Esophagus muscularis mucosa (tissue), 4 donors: ENCODE results near the gene GJC2. TPM values are rescaled to one million over a fixed set of nuclear protein-coding genes. Genes with fewer than 3 reads are reported as not detected.

Experiments used
- DNase-seq: peaks from one replicate; pipeline ENCODE4 v3.0.0-alpha.2; 2017; ENCODE audit errors: extremely low spot score
- H3K27ac ChIP-seq, 4 donors: fragments of 200-600 bp; sonication (generic); replicated peaks in 1 of 4; 1 replicate in 3 of 4; 2 replicates in 1 of 4; pipeline ENCODE4 v1.5.1; 2016 to 2019; ENCODE audit warnings: mild to moderate bottlenecking in 1 of 4
- H3K27me3 ChIP-seq, 4 donors: fragments of 200-600 bp; sonication (generic); one replicate each; pipeline versions ENCODE4 v1.5.1 to v1.6.0; 2016 to 2019
- H3K36me3 ChIP-seq, 4 donors: fragments of 200-600 bp; sonication (generic); one replicate each; pipeline ENCODE4 v1.5.1; 2016 to 2019
- H3K4me1 ChIP-seq, 4 donors: fragments of 200-600 bp; sonication (generic); one replicate each; pipeline ENCODE4 v1.5.1; 2016 to 2019
- H3K4me3 ChIP-seq, 4 donors: fragments of 200-600 bp; sonication (generic); 1 replicate in 2 of 4; 2 replicates in 2 of 4; pipeline ENCODE4 v1.5.1; 2016 to 2019; ENCODE audit warnings: mild to moderate bottlenecking in 4 of 4, moderate library complexity in 1 of 4
- H3K9me3 ChIP-seq, 4 donors: fragments of 200-600 bp; sonication (generic); 1 replicate in 3 of 4; 2 replicates in 1 of 4; pipeline ENCODE4 v1.5.1; 2016 to 2019
- CTCF ChIP-seq, 3 experiments: fragments of 200-600 bp in 2 of 3; fragments of 450-650 bp in 1 of 3; sonication (generic) in 2 of 3; IDR thresholded peaks; one replicate each; pipeline ENCODE4 v1.5.1; 2017 to 2019; ENCODE audit warnings: antibody characterized with exemption in 3 of 3, mild to moderate bottlenecking in 2 of 3, moderate library complexity in 1 of 3
- EP300 ChIP-seq: sonication (generic); formaldehyde crosslinking; IDR thresholded peaks from one replicate; pipeline ENCODE4 v1.6.1; 2017; ENCODE audit warnings: antibody characterized with exemption
- POLR2A ChIP-seq: fragments of 450-650 bp; IDR thresholded peaks from one replicate; pipeline ENCODE4 v1.6.1; 2017; ENCODE audit warnings: antibody characterized with exemption, moderate library complexity, mild to moderate bottlenecking, low read depth
- POLR2AphosphoS5 ChIP-seq, 2 donors: sonication (generic); formaldehyde crosslinking; IDR thresholded peaks; one replicate each; pipeline ENCODE4 v1.6.1; 2017; ENCODE audit warnings: antibody characterized with exemption in 2 of 2
- WGBS: methylation state at CpG from one replicate; pipeline ENCODE4 v1.1.5; 2018; 5-methylcytosine and 5-hydroxymethylcytosine counted together
- intact Hi-C: fragments of 100-400 bp; cut with DNase I; formaldehyde crosslinking; loops from one replicate; pipeline ENCODE4 v1.15.1; 2023
- total RNA-seq, 4 donors: library from RNA; depleted of rRNA; stranded (reverse); fragments of >200 nt; gene quantifications; one replicate each; pipeline versions ENCODE4 v1.1.0 to v1.2.1, GENCODE V29; 2016

GJC2 gene
- total RNA-seq, 4 donors from 2014 or later: 6.0 to 11.3 (median 7.8) TPM

GRCh38 chr1:228120351-228120750 is 29.4 kb upstream of the GJC2 start:
- intact Hi-C loops: no loop called here
- no peak for TF ChIP-seq POLR2A
- 90% methylated on average over 1 of the region's 1 CpG for WGBS
- H3K27me3 ChIP-seq: no peaks in the 10 kb centered on the region
- no peaks in the 10 kb centered on the region for H3K9me3 ChIP-seq
- no peaks in the 10 kb centered on the region for H3K36me3 ChIP-seq
- H3K4me3 ChIP-seq: no peak overlapping the region
- no peak for DNase-seq
- H3K4me1 ChIP-seq: no peaks in the 10 kb centered on the region
- H3K27ac ChIP-seq: no peak overlapping the region

GRCh38 chr1:228120857-228121489 is 28.8 kb upstream of the GJC2 start:
- Histone ChIP-seq H3K4me3 (no peak overlapping the region), H3K4me1 (no peaks in the 10 kb centered on the region), H3K27ac (no peak overlapping the region), H3K27me3 (no peaks in the 10 kb centered on the region), H3K36me3 (no peaks in the 10 kb centered on the region), H3K9me3 (no peaks in the 10 kb centered on the region)
- WGBS: 59% methylated on average over 5 of the region's 5 CpGs
- TF ChIP-seq EP300 (no peak), CTCF (IDR thresholded peaks at IDR 0.05) (no peak), POLR2AphosphoS5 (IDR thresholded peaks at IDR 0.05) (no peak), POLR2A (no peak)
- no peak for DNase-seq
- intact Hi-C loops: no loop called here

DNA sequence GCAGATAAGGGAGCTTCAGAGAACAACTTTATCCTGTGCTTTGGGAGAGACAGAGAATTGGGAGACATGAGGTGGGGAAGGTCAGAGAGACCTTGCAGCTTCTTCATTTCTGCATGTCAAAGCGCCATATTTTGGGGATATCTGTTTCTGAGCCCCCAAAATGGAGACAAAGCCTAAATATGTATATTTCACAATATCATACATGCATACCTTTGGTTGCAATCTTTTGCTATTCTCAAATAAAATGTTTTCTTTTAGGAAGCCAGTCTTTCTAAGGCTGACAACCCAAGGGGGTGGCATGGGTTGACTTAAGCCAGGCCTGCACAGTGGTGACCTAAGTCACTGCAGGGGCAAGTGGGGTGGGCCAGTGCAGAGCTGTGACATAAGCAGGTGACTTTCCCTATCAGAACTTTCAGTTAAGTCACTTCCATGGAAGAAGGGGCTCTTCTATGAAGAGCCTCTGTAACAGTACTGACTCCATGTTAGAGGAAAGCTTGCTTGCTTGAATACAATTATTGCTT is 26.7 kb upstream of the GJC2 start:
- intact Hi-C loops: no loop called here
- Histone ChIP-seq H3K4me3 (no peak overlapping the region), H3K9me3 (no peaks in the 10 kb centered on the region), H3K27me3 (peaks cover 0 to 15% (median 0%) of the 10 kb centered on the region in 4 donors), H3K4me1 (no peaks in the 10 kb centered on the region), H3K36me3 (no peaks in the 10 kb centered on the region), H3K27ac (no peak overlapping the region)
- no peak for DNase-seq
- WGBS: 53% methylated on average over 1 of the region's 1 CpG
- no peak for TF ChIP-seq EP300

- H3K27ac ChIP-seq: no peak overlapping the region
- H3K27me3 ChIP-seq: peaks cover 0 to 20% (median 0%) of the 10 kb centered on the region in 4 donors
- no peak for TF ChIP-seq CTCF (IDR thresholded peaks at IDR 0.05)
- DNase-seq: no peak
- WGBS: 67% methylated on average over 2 of the region's 2 CpGs
- no peaks in the 10 kb centered on the region for H3K9me3 ChIP-seq
- no peak overlapping the region for H3K4me3 ChIP-seq
- no peaks in the 10 kb centered on the region for H3K4me1 ChIP-seq
- H3K36me3 ChIP-seq: no peaks in the 10 kb centered on the region
- intact Hi-C loops: no loop called here
These were observed 26.2 kb upstream of the GJC2 start for GRCh38 chr1:228123505-228123904.

DNA sequence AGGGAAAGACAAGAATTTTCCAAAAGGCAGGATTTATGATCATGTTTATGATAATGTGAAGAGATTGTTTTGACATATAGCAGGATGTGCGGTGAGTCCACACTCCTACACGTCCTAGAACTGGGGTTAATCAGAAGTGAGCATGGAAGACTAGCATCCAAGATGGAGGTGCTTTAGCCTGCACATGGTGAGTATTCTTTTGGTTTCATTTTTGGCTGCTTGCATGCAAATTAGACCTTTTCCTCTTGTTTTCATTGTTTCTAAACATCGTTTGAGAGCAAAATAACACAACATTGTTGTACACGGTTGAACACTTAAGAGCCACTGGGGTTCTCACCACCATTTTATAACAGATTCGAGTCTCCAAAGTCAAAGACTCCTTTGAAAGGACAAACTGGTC is 24.5 kb upstream of the GJC2 start:
- TF ChIP-seq EP300: no peak
- 71% methylated on average over 5 of the region's 5 CpGs for WGBS
- intact Hi-C loops: loop anchor here (5.0 kb wide), 1 partner anchor 152 kb away; no protein-coding TSS in a partner anchor

GRCh38 chr1:228131766-228132165 is 18.0 kb upstream of the GJC2 start:
- Histone ChIP-seq H3K36me3 (no peaks in the 10 kb centered on the region), H3K4me3 (no peak overlapping the region), H3K27ac (no peak overlapping the region), H3K27me3 (peaks cover 0 to 46% (median 1%) of the 10 kb centered on the region in 4 donors), H3K4me1 (peaks cover 3 to 10% (median 6%) of the 10 kb centered on the region in 4 donors), H3K9me3 (no peaks in the 10 kb centered on the region)
- intact Hi-C loops: loop anchor here (2.0 to 5.0 kb wide), 3 partner anchors 36 to 383 kb away; partner anchors contain the start of genes IBA57 and TRIM11
- no peak for TF ChIP-seq CTCF (IDR thresholded peaks at IDR 0.05)
- no peak for TF ChIP-seq POLR2AphosphoS5 (IDR thresholded peaks at IDR 0.05)
- no peak for TF ChIP-seq POLR2A
- no peak for TF ChIP-seq EP300
- 80% methylated on average over 2 of the region's 2 CpGs for WGBS
- no peak for DNase-seq

More for the DNA sequence above, 24.5 kb upstream of the GJC2 start:
- H3K27me3 ChIP-seq: peaks cover 0 to 35% (median 1%) of the 10 kb centered on the region in 4 donors
- H3K27ac ChIP-seq: no peak overlapping the region
- no peaks in the 10 kb centered on the region for H3K9me3 ChIP-seq
- H3K4me3 ChIP-seq: no peak overlapping the region
- no peak for DNase-seq
- H3K4me1 ChIP-seq: no peaks in the 10 kb centered on the region
- H3K36me3 ChIP-seq: no peaks in the 10 kb centered on the region
